GM12878 (cell line): ENCODE results near the gene DCDC2. TPM values are rescaled to one million over a fixed set of nuclear protein-coding genes. Genes with fewer than 3 reads are reported as not detected.

Experiments
- ATAC-seq: fragments of 200-7000 bp; cut with Tn5 transposase; 3 replicates; pipeline ENCODE4 v1.9.1; 2020; ENCODE audit warnings: mild to moderate bottlenecking, moderate library complexity
- BruUV-seq: library from RNA; stranded (reverse); fragments of 400-500 nt; replicated peaks from 2 replicates; lab custom pipeline; 2021; lab: Mats Ljungman, UMichigan
- CTCF ChIA-PET: fragments of 300-600 bp; sonication (Branson Sonifier 250); formaldehyde crosslinking; extraction: SDS; loops from one replicate; lab custom pipeline; 2021; ENCODE audit warnings: inconsistent platforms; lab: Yijun Ruan, JAX
- POLR2A ChIA-PET: fragments of 350-600 bp; formaldehyde crosslinking; extraction: SDS; loops from one replicate; lab custom pipeline; 2021; ENCODE audit warnings: inconsistent platforms; lab: Charles Lee
- RAD21 ChIA-PET: fragments of 300-600 bp; sonication (Branson Sonifier 250); formaldehyde crosslinking; loops from one replicate; lab custom pipeline; 2023; ENCODE audit warnings: antibody characterized with exemption; ENCODE audit not compliant: unreplicated experiment; lab: Charles Lee
- SMC1A ChIA-PET: fragments of 300-600 bp; sonication (Branson Sonifier 250); formaldehyde crosslinking; loops from one replicate; lab custom pipeline; 2023; ENCODE audit not compliant: unreplicated experiment, uncharacterized antibody; lab: Charles Lee
- DNase-seq: peaks from one replicate; pipeline ENCODE4 v3.0.0-alpha.2; 2011; ENCODE audit warnings: low read depth, low spot score
- FAIRE-seq: peaks from 3 replicates; lab custom pipeline; 2011; peaks lifted over from hg19 to GRCh38; lab: Jason Lieb, UNC
- H2AFZ ChIP-seq: 2 replicates; pipeline ENCODE4 v1.6.0; 2011; ENCODE audit warnings: low read depth, low read length, control low read depth; ENCODE audit not compliant: control insufficient read depth
- H3K27ac ChIP-seq: 2 replicates; pipeline ENCODE4 v1.5.1; 2011; ENCODE audit warnings: control low read depth; ENCODE audit not compliant: control insufficient read depth, insufficient read depth
- H3K27me3 ChIP-seq, 2 experiments: replicated peaks in 1 of 2; 2 replicates each; pipeline versions ENCODE4 v1.6.0 to v1.6.1; 2011; ENCODE audit warnings: low read length in 1 of 2; ENCODE audit not compliant: control insufficient read depth in 2 of 2, insufficient read depth in 2 of 2
- H3K36me3 ChIP-seq, 2 experiments: 2 replicates each; pipeline ENCODE4 v1.5.1; 2011; ENCODE audit warnings: low read length in 1 of 2; ENCODE audit not compliant: control insufficient read depth in 2 of 2, insufficient read depth in 2 of 2
- H3K4me1 ChIP-seq: 2 replicates; pipeline ENCODE4 v1.6.1; 2011; ENCODE audit warnings: mild to moderate bottlenecking, low read length, moderate library complexity, mixed read lengths; ENCODE audit not compliant: control insufficient read depth, insufficient read depth
- H3K4me2 ChIP-seq: 2 replicates; pipeline ENCODE4 v1.6.0; 2011; ENCODE audit warnings: control low read depth; ENCODE audit not compliant: control insufficient read depth, insufficient read depth
- H3K4me3 ChIP-seq: fragments of 200-600 bp; sonication (generic); 2 replicates; pipeline ENCODE4 v1.5.1; 2016
- H3K79me2 ChIP-seq: 2 replicates; pipeline ENCODE4 v1.6.0; 2011; ENCODE audit warnings: low read length; ENCODE audit not compliant: control insufficient read depth, insufficient read depth
- H3K9ac ChIP-seq: 2 replicates; pipeline ENCODE4 v1.8.0; 2011; ENCODE audit warnings: low read length, control low read depth, mixed read lengths; ENCODE audit not compliant: control insufficient read depth, insufficient read depth
- H3K9me3 ChIP-seq: replicated peaks from 3 replicates; pipeline ENCODE4 v1.5.1; 2011; ENCODE audit warnings: mild to moderate bottlenecking, low read length; ENCODE audit not compliant: control insufficient read depth, insufficient read depth
- H4K20me1 ChIP-seq: 2 replicates; pipeline ENCODE4 v1.6.0; 2011; ENCODE audit not compliant: control insufficient read depth, insufficient read depth
- ASH2L ChIP-seq: fragments of 300-600, 200-600 bp; sonication (generic); IDR thresholded peaks from 2 replicates; pipeline ENCODE4 v1.6.1; 2017; ENCODE audit warnings: low read depth, mild to moderate bottlenecking, borderline replicate concordance
- CBX3 ChIP-seq: fragments of 200-600 bp; sonication (generic); IDR thresholded peaks from 2 replicates; pipeline ENCODE4 v1.6.1; 2016; ENCODE audit warnings: low read depth, borderline replicate concordance
- CHD2 ChIP-seq: IDR thresholded peaks from 2 replicates; pipeline ENCODE4 v1.6.1; 2011; ENCODE audit warnings: low read depth, low read length, improper control_type of control experiment, borderline replicate concordance
- MYC ChIP-seq: IDR thresholded peaks from 2 replicates; pipeline ENCODE4 v1.6.1; 2011; ENCODE audit warnings: mild to moderate bottlenecking, low read length, moderate library complexity, inconsistent platforms; ENCODE audit not compliant: insufficient read depth, insufficient replicate concordance, insufficient read length, severe bottlenecking
- NR2C1 ChIP-seq: fragments of 450-650 bp; IDR thresholded peaks from 2 replicates; pipeline ENCODE4 v1.6.1; 2017; ENCODE audit warnings: antibody characterized with exemption, mild to moderate bottlenecking, moderate library complexity
- PAX5 ChIP-seq: IDR thresholded peaks from 2 replicates; pipeline ENCODE4 v1.6.1; 2011; ENCODE audit warnings: low read depth, low read length, borderline replicate concordance
- RCOR1 ChIP-seq: conservative IDR thresholded peaks from 2 replicates; pipeline ENCODE4 v1.6.1; 2012; ENCODE audit warnings: low read depth, low read length, improper control_type of control experiment
- SIX5 ChIP-seq: IDR thresholded peaks from 2 replicates; pipeline ENCODE4 v1.6.1; 2011; ENCODE audit warnings: mild to moderate bottlenecking, low read depth, low read length, moderate library complexity; ENCODE audit not compliant: severe bottlenecking
- SUZ12 ChIP-seq: fragments of 200-600 bp; sonication (generic); IDR thresholded peaks from one replicate; pipeline ENCODE4 v1.6.1; 2018; ENCODE audit warnings: antibody characterized with exemption, mild to moderate bottlenecking; ENCODE audit not compliant: unreplicated experiment
- TCF3 ChIP-seq: IDR thresholded peaks from 2 replicates; pipeline ENCODE4 v1.6.1; 2012; ENCODE audit warnings: low read depth, mild to moderate bottlenecking, low read length, borderline replicate concordance; ENCODE audit not compliant: insufficient read depth
- TCF7 ChIP-seq: IDR thresholded peaks from 2 replicates; pipeline ENCODE4 v1.6.1; 2014; ENCODE audit warnings: antibody characterized with exemption, borderline replicate concordance
- ZNF217 ChIP-seq: fragments of 450-650 bp; IDR thresholded peaks from 2 replicates; pipeline ENCODE4 v1.6.1; 2017; ENCODE audit warnings: antibody characterized with exemption, mild to moderate bottlenecking
- WGBS: methylation state at CpG from one replicate; pipeline ENCODE4 v1.1.6; 2016; ENCODE audit warnings: low lambda C conversion rate; ENCODE audit not compliant: insufficient replicate concordance, insufficient coverage; ENCODE audit errors: missing lambda C conversion rate; 5-methylcytosine and 5-hydroxymethylcytosine counted together
- in situ Hi-C: fragments of 300-500 bp; cut with MboI; formaldehyde crosslinking; loops from 9 replicates; pipeline ENCODE4 v1.14.3; 2018; ENCODE audit warnings: mixed read lengths
- intact Hi-C: fragments of 100-400 bp; cut with micrococcal nuclease; formaldehyde crosslinking; loops from one replicate; pipeline ENCODE4 v1.14.2; 2022; ENCODE audit not compliant: unreplicated experiment
- polyA plus RNA-seq, 11 experiments: library from polyadenylated mRNA; depleted of rRNA in 4 of 11; unstranded in 6 of 11; stranded (reverse) in 5 of 11; fragments of >200 nt; fragmentation: Nextera tagmentation in 4 of 11; fragmentation: Illumina TruSeq in 1 of 11; extraction: Ambion mirVana in 4 of 11; extraction: Trizol in 1 of 11; gene quantifications; 1 replicate in 1 of 11; 2 replicates in 10 of 11; pipeline versions ENCODE4 v1.2.1 to v1.2.3, GENCODE V29; 2011 to 2016; ENCODE audit warnings: inconsistent platforms in 2 of 11, missing spikeins in 2 of 11, low read depth in 1 of 11
- total RNA-seq, 4 experiments: library from RNA; depleted of rRNA in 3 of 4; stranded (reverse); fragments of >200 nt in 3 of 4; fragmentation: Illumina TruSeq in 1 of 4; extraction: Trizol in 1 of 4; gene quantifications; 2 replicates each; pipeline versions ENCODE4 v1.2.1 to v1.2.3, GENCODE V29; 2013 to 2021
- TF ChIP-seq, protein P1 (sequence below): IDR thresholded peaks from 2 replicates; pipeline ENCODE4 v1.6.1; 2011; ENCODE audit warnings: mild to moderate bottlenecking, low read depth, low read length, moderate library complexity; ENCODE audit not compliant: insufficient replicate concordance
- TF ChIP-seq, protein P2 (sequence below): fragments of 450-650 bp; IDR thresholded peaks from 2 replicates; pipeline ENCODE4 v1.6.1; 2016; ENCODE audit warnings: mild to moderate bottlenecking, moderate library complexity, borderline replicate concordance
- TF ChIP-seq, protein P3 (sequence below): IDR thresholded peaks from 2 replicates; pipeline ENCODE4 v1.6.1; 2012; ENCODE audit warnings: mild to moderate bottlenecking, low read depth, low read length

Gene DCDC2
- total and polyA plus RNA-seq, 10 of the 15 experiments (the other 5 are each of a cell fraction or from before 2014, with no cell fraction given): under 0.01 to 0.03 TPM; not detected in 8

DNA sequence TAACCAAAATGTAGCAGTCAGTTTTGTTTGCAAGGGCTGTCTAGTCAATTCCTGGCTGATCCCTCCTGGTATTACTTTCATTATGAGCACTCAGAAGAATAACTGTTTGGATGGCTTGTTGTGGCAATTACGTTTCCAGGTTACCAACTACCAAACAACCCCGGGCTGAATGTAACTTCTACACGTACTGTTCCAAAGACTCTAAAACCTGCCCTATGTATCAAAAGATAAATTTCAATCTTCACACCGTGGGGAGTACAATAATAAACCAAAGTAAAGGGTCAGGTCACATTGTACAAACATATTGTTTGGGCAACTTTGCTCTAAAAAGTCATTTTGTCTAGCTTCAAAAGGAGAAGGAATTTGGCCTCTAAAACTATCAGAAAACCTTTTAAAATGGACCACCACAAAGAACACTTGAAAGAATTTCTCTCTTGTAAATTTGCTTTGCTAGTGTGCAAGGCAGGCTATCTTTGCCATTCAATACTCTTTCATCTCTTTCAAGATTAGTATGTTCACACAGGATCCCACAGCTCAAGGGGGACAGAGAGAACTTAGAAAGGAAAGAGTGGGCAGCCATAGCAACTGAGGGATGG, 27.6 kb downstream of the DCDC2 start:
- no peak for ATAC-seq
- H3K27ac ChIP-seq: no peak overlapping the region
- ChIA-PET CTCF (interaction anchor here (1.2 to 1.6 kb wide), 2 partner anchors 30 to 47 kb away, joined by 4 to 6 read pairs; no protein-coding TSS in a partner anchor), SMC1A (interaction anchor here (1.5 kb wide), 1 partner anchor 17 kb away, joined by 4 read pairs; no protein-coding TSS in a partner anchor), RAD21 (no interaction called here), POLR2A (no interaction called here)
- no peak overlapping the region for H3K9ac ChIP-seq
- BruUV-seq: no TSS peak
- no peaks in the 10 kb centered on the region for H3K9me3 ChIP-seq
- H3K4me3 ChIP-seq: no peak overlapping the region
- H3K79me2 ChIP-seq: no peaks in the 10 kb centered on the region
- H3K36me3 ChIP-seq: no peaks in the 10 kb centered on the region
- no peak for DNase-seq
- H3K27me3 ChIP-seq: no peaks in the 10 kb centered on the region
- H3K4me2 ChIP-seq: no peak overlapping the region
- no peak overlapping the region for H2AFZ ChIP-seq
- H4K20me1 ChIP-seq: no peaks in the 10 kb centered on the region
- no peaks in the 10 kb centered on the region for H3K4me1 ChIP-seq
- 3% methylated on average over 4 of the region's 4 CpGs for WGBS
- intact Hi-C loops (no loop called here), in situ Hi-C loops (no loop called here)
- FAIRE-seq: no peak
- TF ChIP-seq, protein P1, sequence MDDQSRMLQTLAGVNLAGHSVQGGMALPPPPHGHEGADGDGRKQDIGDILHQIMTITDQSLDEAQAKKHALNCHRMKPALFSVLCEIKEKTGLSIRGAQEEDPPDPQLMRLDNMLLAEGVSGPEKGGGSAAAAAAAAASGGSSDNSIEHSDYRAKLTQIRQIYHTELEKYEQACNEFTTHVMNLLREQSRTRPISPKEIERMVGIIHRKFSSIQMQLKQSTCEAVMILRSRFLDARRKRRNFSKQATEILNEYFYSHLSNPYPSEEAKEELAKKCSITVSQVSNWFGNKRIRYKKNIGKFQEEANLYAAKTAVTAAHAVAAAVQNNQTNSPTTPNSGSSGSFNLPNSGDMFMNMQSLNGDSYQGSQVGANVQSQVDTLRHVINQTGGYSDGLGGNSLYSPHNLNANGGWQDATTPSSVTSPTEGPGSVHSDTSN: no peak
- TF ChIP-seq, protein P2, sequence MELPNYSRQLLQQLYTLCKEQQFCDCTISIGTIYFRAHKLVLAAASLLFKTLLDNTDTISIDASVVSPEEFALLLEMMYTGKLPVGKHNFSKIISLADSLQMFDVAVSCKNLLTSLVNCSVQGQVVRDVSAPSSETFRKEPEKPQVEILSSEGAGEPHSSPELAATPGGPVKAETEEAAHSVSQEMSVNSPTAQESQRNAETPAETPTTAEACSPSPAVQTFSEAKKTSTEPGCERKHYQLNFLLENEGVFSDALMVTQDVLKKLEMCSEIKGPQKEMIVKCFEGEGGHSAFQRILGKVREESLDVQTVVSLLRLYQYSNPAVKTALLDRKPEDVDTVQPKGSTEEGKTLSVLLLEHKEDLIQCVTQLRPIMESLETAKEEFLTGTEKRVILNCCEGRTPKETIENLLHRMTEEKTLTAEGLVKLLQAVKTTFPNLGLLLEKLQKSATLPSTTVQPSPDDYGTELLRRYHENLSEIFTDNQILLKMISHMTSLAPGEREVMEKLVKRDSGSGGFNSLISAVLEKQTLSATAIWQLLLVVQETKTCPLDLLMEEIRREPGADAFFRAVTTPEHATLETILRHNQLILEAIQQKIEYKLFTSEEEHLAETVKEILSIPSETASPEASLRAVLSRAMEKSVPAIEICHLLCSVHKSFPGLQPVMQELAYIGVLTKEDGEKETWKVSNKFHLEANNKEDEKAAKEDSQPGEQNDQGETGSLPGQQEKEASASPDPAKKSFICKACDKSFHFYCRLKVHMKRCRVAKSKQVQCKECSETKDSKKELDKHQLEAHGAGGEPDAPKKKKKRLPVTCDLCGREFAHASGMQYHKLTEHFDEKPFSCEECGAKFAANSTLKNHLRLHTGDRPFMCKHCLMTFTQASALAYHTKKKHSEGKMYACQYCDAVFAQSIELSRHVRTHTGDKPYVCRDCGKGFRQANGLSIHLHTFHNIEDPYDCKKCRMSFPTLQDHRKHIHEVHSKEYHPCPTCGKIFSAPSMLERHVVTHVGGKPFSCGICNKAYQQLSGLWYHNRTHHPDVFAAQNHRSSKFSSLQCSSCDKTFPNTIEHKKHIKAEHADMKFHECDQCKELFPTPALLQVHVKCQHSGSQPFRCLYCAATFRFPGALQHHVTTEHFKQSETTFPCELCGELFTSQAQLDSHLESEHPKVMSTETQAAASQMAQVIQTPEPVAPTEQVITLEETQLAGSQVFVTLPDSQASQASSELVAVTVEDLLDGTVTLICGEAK: no peak
- no peak for TF ChIP-seq SIX5
- no peak for TF ChIP-seq CHD2
- no peak for TF ChIP-seq MYC
- no peak for TF ChIP-seq TCF3
- TF ChIP-seq, protein P3, sequence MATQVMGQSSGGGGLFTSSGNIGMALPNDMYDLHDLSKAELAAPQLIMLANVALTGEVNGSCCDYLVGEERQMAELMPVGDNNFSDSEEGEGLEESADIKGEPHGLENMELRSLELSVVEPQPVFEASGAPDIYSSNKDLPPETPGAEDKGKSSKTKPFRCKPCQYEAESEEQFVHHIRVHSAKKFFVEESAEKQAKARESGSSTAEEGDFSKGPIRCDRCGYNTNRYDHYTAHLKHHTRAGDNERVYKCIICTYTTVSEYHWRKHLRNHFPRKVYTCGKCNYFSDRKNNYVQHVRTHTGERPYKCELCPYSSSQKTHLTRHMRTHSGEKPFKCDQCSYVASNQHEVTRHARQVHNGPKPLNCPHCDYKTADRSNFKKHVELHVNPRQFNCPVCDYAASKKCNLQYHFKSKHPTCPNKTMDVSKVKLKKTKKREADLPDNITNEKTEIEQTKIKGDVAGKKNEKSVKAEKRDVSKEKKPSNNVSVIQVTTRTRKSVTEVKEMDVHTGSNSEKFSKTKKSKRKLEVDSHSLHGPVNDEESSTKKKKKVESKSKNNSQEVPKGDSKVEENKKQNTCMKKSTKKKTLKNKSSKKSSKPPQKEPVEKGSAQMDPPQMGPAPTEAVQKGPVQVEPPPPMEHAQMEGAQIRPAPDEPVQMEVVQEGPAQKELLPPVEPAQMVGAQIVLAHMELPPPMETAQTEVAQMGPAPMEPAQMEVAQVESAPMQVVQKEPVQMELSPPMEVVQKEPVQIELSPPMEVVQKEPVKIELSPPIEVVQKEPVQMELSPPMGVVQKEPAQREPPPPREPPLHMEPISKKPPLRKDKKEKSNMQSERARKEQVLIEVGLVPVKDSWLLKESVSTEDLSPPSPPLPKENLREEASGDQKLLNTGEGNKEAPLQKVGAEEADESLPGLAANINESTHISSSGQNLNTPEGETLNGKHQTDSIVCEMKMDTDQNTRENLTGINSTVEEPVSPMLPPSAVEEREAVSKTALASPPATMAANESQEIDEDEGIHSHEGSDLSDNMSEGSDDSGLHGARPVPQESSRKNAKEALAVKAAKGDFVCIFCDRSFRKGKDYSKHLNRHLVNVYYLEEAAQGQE: no peak
- TF ChIP-seq PAX5: no peak
- TF ChIP-seq SUZ12: no peak
- no peak for TF ChIP-seq ZNF217
- no peak for TF ChIP-seq RCOR1
- no peak for TF ChIP-seq NR2C1
- no peak for TF ChIP-seq ASH2L
- no peak for TF ChIP-seq TCF7
- no peak for TF ChIP-seq CBX3
